HG03139 (cell line): ENCODE data around the gene SHF.

ENCODE experiments used
- ATAC-seq: cut with Tn5 transposase; IDR thresholded peaks from one replicate; pipeline ENCODE4 v1.9.1; 2021; ENCODE audit not compliant: unreplicated experiment

Gene SHF

DNA sequence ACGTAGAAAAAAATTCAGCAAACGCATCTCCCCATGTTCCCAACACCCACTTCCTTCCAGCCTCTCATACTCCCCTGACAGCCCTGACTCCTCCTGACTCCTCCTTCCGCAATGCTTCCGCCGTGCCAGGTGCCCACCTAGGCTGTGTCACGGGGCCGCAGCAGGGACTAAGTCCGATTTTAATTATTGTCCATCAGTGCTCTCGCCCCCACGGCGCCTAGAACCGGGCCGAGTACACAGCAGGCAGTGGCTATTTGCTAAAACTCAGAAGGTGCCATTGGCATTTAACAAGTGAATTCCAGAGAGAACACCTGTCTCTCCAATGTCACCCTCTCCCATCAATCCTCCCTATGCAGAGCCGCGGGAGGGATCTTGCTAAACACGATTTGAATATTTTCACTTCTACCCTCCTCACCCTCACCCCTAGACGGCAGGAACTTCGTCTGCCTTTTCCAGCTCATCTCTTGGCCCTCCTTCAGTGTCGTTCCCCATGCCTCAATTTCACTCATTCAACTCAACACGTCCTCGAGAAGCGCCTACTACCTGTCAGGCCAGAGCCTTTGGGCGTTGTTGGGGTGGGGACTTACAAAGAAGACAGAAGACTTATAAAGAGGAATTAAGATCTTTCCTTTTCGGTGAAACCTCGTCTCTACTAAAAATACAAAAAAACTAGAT is 11.5 kb upstream of the SHF start:
- peak; percentile 10 for ATAC-seq

GRCh38 chr15:45198337-45199135 is 10.8 kb upstream of the SHF start:
- peak; percentile 58 for ATAC-seq

- no peak for ATAC-seq
These were observed 9.7 kb upstream of the SHF start for GRCh38 chr15:45197512-45197911.

- no peak for ATAC-seq
These were observed 230 bp downstream of the SHF start for GRCh38 chr15:45187578-45187893.

- no peak for ATAC-seq
These were observed 792 bp downstream of the SHF start for GRCh38 chr15:45186771-45187577.

DNA sequence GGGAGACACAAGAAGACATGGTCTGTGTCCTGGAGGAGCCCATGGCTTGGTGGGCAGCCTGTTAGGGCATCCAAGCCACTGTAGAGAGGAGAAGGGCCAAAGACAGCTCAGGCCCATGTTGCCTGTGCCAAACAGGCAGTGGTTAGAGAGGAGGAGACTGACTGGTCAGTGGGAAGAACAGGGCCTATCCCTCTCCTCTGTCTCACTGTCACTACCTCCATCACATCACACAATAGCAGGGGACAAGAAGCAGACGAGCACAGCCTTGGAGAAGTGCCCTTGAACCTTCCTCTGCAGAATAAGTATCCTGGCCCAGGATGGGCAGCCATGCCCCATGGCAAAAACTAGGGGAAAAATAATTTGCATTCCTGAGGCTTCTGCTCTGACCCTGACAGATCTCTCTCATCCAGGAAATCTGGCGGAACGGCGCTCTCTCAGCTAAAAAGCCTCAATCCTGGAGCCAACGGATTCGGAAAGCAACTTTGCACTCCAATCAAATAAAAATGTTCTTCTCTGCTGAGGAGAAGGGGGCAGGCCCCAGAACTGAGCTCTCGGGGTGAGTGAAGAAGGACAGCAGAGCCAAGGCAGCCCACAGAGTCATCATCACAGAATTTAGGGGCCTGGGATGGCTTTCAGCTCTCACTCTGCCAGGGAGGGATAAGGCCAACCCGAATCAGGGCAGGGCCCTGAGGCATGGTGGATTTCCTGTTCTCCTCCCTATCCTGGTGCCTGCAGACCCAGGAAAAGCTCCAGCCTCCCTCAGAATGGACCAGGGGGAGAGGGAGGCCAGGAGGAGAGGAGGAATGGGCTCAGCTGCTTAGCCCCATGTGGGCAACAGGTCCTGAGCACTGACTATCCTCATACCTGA is 1.6 kb downstream of the SHF start:
- ATAC-seq = no peak

GRCh38 chr15:45185069-45185779 is 2.5 kb downstream of the SHF start:
- ATAC-seq = no peak

DNA sequence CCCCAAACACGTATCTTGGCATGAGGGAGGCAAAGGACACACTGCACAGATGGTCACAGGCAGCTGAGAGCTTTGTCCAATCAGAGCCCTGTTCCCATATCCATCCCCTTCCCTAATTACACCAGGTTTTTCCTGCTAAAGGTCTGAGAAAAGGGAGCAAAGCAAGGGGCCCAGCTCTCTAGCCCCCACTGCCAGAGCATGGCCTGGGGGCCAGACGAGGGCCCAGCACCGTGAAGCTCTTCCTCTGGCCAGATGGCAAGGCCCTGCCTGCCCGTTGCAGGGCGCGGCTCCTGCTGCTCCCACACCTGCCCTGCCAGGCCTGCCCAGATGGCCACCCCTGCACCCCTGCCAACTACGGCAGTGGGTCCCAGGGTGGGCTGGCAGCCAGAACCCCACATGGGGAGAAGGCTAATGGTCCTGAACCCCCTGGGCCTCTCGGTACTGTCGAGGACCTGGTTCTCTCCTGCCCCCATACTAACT is 3.2 kb downstream of the SHF start:
- no peak for ATAC-seq

DNA sequence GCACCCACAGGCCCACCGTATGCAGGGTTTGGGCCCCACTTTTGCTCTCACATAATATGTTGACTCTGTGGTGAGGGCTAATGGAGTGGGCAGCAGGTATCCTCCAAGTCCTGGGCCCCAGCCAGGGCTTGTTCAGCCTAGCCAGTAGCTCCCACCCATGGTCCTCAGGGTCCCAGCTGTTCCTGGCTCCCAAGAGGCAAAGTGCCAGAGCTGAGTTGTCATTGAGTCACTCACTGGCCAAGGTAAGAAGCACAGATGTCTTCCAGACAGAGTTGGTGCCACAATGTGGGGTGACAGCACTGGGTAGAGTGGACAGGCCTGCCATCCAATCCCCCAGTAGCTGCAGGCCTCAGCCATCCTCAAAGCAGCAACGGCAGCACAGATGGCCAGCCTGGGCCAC is 4.3 kb downstream of the SHF start:
- no peak for ATAC-seq

GRCh38 chr15:45182996-45183395 is 4.8 kb downstream of the SHF start:
- ATAC-seq = no peak

DNA sequence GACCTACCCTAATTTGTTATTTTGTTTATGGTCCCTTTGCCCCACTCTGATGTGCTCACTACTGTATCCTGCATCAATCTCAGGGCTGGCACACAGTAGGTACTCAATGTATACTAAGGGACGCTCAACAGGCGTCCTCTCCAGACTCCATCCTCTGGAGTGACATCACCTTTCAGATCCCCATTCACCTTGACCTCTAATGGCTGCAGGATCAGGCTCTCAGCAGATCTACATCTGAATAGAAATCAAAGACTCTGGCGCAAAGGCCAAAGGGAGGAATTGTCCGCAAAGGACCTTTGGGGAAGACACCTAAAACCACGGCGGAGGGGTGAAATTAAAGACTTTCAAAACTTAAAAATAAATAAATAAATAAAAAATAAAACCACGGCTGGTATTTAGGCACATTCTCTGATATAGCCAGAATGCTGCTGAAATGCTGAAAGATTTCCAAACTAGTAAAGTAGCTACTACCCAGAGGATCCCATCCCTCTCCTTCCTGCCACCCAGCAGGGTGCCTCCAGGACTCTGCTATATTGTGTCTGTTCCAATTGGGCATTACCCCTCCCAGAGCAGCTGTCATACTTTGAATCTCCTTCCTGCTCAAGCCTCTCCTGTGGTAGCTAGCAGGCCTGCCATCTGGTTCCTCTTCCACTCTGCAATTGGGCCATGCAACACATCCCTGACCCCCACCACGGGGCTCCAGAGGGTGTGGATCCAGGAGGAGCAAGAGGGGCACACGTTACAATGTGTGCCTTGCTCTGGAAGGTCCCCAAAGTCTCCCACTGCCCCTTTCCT is 6.1 kb downstream of the SHF start:
- no peak for ATAC-seq

- ATAC-seq = no peak
These were observed 6.9 kb downstream of the SHF start for GRCh38 chr15:45180648-45181436.

- no peak for ATAC-seq
These were observed 7.6 kb downstream of the SHF start for GRCh38 chr15:45180201-45180600.

DNA sequence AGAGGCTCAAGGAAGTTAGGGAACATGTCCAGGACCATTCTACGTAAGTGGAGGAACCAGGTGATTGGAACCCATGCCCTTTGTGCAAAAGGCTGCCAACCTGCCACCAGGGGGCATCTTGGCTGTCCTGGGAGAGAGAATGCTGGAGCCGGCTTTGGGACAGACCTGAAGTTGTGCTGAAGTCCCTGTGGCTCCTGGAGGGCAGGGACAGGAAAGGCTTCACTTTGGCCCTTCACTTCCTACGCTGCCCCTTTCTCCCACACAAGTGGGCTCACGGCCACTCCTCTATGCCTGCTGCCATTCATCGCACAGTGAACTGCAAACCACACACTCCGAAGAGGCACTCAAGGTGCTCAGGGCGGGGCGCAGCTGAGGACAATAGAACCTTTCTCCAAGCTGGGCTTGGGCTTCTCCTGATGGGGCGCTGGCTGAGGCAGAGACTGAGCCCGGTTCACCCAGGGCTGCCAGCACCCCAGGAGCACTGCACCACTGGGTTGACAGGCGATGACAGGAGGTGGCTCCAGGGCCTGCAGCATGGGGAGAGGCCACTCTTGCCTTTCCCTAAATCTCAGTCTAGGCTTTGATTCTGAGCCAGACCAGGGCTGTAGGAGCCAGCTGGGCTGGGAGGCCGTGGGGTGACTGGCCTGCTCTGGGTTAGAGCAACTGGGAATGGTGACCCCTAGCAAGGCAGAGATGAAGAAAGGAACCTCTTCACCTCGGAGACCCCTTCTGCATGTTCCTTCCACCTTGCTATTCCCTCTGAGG is 8.4 kb downstream of the SHF start:
- no peak for ATAC-seq

GRCh38 chr15:45177285-45177684 is 10.5 kb downstream of the SHF start:
- no peak for ATAC-seq

GRCh38 chr15:45174577-45174976 is 13.2 kb downstream of the SHF start:
- ATAC-seq = no peak

GRCh38 chr15:45174069-45174468 is 13.7 kb downstream of the SHF start:
- ATAC-seq = no peak

GRCh38 chr15:45171912-45172311 is 15.9 kb downstream of the SHF start:
- no peak for ATAC-seq
